ENCODE results near the gene MAP6.

GRCh38 chr11:75589051-75589450 lies 79.8 kb downstream of the MAP6 start:
- TF ChIP-seq CTCF (IDR thresholded peaks at IDR 0.05) (no peak), POLR2A (IDR thresholded peaks at IDR 0.05) (no peak)

Measured in adrenal gland (tissue), 5 donors.